HG03575 (cell line): Measurements from ENCODE around the gene SIVA1.
A peak's percentile ranks its signal among the peaks of the same experiment; 100 is the strongest.

ENCODE experiments used
- ATAC-seq: cut with Tn5 transposase; IDR thresholded peaks from one replicate; pipeline ENCODE4 v1.9.1; 2021; ENCODE audit not compliant: unreplicated experiment, insufficient number of reproducible peaks, low FRiP score; ENCODE audit errors: extremely low read depth

Gene SIVA1

GRCh38 chr14:104752735-104753527 lies at the start of gene SIVA1:
TSS of gene SIVA1 (plus strand) at chr14:104753147. CDS start at chr14:104753202, 55 bp downstream.
- peak; percentile 56 for ATAC-seq

DNA sequence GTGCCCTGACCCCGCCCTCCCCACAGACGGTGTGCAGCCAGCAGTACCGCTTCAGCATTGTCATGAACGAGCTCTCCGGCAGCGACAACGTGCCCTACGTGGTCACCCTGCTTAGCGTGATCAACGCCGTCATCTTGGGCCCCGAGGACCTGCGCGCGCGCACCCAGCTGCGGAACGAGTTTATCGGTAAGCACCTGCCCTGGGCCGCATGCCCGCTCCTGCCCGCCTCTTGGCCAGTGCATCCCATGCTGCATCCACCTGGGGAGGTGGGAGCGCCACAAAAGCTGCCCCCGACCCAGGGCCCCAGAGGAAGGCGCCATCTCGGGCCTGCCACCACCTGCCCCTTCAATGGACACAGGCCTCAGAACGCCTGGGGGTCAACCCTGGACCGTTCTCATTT lies 49.7 kb upstream of the SIVA1 start:
- ATAC-seq, result no peak

GRCh38 chr14:104704252-104704651 lies 48.7 kb upstream of the SIVA1 start:
- ATAC-seq, result no peak

DNA sequence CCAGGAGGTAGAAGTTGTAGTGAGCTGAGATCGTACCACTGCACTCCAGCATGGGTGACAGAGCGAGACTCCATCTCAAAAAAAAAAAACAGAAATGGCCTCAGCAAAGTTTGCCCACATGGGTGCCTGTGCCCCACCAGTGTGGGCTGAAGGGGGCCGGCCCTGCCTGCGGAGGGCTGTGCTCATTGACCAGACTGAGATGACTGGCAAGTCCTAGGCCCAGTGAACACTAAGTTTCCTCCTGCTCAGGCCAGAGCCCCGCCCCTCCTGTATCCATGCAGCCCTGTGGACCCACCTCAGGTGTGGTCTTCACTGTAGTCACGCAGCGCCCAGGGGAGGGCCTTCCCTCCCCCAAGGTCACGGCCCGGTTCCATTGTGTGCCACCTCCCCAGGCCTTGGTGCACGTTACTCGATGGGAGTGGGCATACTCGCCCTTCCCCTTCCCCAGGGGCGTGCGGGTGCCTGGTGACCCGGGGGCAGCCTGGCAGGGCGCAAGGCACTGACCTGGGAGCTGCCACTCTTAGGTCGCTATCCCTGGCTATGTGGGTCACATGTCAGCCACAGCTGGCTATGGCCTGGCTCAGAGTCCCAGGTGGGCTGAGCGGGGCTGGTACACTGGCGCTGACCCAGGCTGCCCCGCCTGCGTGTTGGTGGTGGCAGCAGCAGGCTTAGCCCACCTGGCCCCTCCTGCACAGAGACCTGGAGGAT lies 47.5 kb upstream of the SIVA1 start:
- ATAC-seq, result no peak

GRCh38 chr14:104706733-104707607 lies 46.0 kb upstream of the SIVA1 start:
- no peak for ATAC-seq

DNA sequence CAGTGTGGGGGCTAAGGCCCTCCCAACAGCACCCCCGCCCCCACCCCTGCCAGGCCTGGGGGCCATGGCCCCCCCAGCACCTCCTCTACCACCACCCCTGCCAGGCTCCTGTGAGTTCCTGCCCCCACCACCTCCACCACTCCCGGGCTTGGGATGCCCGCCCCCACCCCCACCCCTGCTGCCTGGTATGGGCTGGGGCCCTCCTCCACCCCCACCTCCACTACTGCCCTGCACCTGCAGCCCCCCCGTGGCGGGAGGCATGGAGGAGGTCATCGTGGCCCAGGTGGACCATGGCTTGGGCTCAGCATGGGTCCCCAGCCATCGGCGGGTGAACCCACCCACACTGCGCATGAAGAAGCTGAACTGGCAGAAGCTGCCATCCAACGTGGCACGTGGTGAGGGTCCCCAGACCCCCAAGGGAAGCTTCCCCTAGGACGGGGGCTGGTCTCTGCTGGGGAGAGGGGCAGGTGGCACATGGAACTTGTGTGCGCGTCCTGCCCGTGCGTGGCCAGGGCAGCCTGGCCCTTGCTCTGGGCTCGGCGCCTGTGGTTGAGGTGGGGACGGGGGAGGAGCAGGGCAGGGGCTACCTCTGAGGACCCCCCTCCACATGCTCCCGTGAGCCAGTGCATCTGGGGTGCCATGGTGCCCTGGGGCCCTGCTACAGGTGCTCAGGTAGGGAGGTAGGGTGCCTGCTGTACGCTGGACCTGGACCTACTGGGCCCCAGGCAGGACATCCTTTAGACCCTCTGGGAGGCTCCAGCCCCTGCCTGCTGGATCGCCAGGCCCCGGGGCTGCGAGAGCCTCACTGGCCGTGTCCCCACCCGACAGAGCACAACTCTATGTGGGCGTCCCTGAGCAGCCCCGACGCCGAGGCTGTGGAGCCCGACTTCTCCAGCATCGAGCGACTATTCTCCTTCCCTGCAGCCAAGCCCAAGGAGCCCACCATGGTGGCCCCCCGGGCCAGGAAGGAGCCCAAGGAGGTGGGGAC lies 45.0 kb upstream of the SIVA1 start:
- ATAC-seq, result no peak

DNA sequence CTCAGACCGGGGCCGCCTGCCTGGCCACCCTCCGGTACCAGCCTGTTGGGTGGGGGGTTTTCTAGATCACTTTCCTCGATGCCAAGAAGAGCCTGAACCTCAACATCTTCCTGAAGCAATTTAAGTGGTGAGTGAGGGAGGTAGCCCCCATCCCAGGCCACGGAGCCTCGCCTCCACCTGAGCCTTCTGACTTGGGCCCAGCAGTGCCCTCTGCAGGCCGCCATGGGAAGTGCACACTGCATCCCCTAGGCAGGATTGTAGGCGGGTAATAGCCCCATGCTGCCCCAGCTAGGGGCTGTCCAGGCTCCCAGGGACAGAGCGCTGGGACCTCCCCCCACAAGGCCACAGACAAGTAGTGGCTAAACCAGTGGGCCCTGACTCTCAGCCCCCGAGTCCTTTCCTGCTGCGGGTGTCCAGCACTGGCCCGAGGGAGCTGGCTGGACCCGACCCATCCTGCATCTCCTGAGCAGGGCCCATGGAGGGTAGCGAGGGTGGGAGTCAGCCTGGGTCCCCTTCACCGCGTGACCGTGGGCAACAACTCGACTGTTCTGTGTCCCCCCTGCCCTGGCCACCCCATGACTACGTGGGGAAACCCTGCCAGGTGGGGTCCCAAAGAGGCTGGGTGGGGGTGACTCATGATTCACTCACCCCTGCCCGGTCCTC lies 44.2 kb upstream of the SIVA1 start:
- ATAC-seq, result no peak

DNA sequence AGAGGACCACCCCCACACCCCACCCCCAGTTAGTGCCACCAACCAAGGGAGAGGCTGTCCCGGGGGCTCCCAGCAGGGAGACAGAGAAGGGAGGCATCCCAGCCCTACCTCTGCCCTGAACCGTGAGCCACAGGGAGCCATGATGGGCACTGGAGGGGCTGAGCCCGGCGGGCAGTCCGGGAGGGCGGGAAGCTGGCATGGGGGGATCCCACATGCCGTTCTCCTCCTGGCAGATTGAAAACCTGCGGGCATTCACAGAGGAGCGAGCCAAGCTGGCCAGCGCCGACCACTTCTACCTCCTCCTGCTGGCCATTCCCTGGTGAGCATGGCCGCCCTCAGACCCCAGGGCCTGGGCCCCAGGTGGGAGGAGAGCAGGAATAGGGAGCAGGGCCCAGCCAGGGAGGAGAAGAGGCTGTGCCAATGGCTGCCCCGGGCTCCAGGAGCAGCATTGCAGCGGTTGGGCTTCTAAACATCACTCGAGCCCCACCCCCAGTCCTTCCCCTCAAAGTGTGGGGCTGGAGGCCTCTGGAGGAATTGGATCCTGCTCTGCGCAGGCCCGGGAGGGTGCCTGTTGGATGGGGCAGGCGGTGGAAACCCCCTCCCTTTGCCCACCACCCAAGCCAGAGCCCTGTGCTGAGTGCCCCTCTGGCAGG lies 43.4 kb upstream of the SIVA1 start:
- no peak for ATAC-seq

GRCh38 chr14:104710071-104710735 lies 42.7 kb upstream of the SIVA1 start:
- ATAC-seq, result no peak

GRCh38 chr14:104712881-104713734 lies 39.8 kb upstream of the SIVA1 start:
- no peak for ATAC-seq

GRCh38 chr14:104714066-104714465 lies 38.9 kb upstream of the SIVA1 start:
- no peak for ATAC-seq

GRCh38 chr14:104714681-104715080 lies 38.3 kb upstream of the SIVA1 start:
- ATAC-seq, result no peak

DNA sequence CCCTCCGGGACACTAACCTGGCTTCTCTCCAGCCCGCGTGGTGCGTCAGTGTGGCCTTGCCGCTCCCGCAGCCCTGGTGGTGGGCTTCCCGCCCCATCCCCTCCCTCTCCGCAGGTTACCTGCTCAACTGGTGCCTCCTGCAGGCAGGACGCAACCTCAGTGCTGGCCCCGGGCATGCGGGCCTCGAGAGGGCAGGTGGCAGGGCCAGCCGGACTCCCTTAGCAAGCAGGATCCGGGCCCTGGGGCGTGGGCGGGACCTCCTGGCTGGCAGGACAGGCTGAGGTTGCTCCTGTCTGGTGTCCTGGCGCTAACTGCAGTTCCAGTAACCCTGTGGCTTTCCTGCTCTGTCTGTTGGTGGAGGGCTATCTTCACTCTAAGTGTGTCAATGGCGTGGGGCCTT lies 37.5 kb upstream of the SIVA1 start:
- ATAC-seq, result no peak

GRCh38 chr14:104715871-104716270 lies 37.1 kb upstream of the SIVA1 start:
- no peak for ATAC-seq

DNA sequence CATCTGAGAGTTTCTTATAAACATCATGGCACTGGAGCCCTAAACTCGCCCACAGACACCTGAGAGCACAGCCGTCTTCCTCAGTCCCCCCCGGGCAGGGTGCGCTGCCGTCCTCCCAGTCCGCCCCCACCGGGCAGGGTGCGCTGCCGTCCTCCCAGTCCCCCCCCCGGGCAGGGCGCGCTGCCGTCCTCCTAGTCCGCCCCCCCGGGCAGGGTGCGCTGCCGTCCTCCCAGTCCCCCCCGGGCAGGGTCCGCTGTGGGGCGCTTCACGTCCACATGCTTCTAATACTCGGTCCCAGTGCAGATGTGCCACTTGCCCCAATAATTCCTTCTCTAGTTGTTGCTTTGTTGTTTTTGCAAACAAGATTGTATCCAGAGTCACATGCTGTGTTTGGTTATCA lies 35.8 kb upstream of the SIVA1 start:
- no peak for ATAC-seq

DNA sequence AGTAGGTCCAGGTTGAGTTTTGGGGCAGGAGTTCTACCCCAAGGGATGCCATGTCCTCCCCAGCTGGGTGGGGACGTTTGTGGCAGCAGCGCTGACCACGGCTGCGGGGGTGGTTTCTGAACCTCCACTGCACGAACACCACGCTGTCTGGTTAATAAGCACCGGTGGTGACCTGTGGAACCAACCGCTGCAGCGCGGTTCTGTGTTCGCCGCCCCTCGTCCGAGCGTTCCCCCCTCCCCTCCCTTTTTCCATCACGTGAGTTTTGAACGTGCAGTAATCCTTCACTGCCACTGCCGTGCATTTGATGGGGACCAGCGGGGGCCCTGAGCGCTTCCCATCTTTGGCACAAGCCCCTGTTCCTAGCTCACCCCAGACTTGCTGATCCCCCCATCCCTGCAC lies 35.3 kb upstream of the SIVA1 start:
- ATAC-seq, result no peak
